Skeletal muscle satellite cell (primary cell): ENCODE results near the gene CRYBG1.
A peak's percentile ranks its signal among the peaks of the same experiment; 100 is the strongest.

ENCODE experiments used
- H3K27me3 ChIP-seq: 2 replicates; pipeline ENCODE4 v1.7.0; 2013; ENCODE audit warnings: low read length; ENCODE audit not compliant: control insufficient read depth, insufficient read depth
- H3K36me3 ChIP-seq: 2 replicates; pipeline ENCODE4 v1.7.0; 2013; ENCODE audit warnings: mild to moderate bottlenecking, control low read depth, low read length; ENCODE audit not compliant: insufficient read depth
- H3K4me1 ChIP-seq: 2 replicates; pipeline ENCODE4 v1.7.0; 2013; ENCODE audit warnings: low read length; ENCODE audit not compliant: control insufficient read depth, insufficient read depth
- H3K4me2 ChIP-seq: 2 replicates; pipeline ENCODE4 v1.7.0; 2013; ENCODE audit warnings: mild to moderate bottlenecking, low read length
- H3K4me3 ChIP-seq: 2 replicates; pipeline ENCODE4 v1.7.0; 2013; ENCODE audit warnings: low read length
- H3K9ac ChIP-seq: 2 replicates; pipeline ENCODE4 v1.7.0; 2013; ENCODE audit warnings: mild to moderate bottlenecking, low read depth, low read length, moderate library complexity
- H3K9me3 ChIP-seq: replicated peaks from 2 replicates; pipeline ENCODE4 v1.7.0; 2013; ENCODE audit warnings: mild to moderate bottlenecking, control low read depth, low read length

Gene CRYBG1

GRCh38 chr6:106490030-106490429 lies 129.5 kb downstream of the CRYBG1 start:
- Histone ChIP-seq H3K9me3 (no peaks in the 10 kb centered on the region), H3K4me2 (no peak overlapping the region), H3K36me3 (no peaks in the 10 kb centered on the region), H3K27me3 (no peaks in the 10 kb centered on the region), H3K9ac (no peak overlapping the region), H3K4me1 (peaks cover 15% of the 10 kb centered on the region), H3K4me3 (no peak overlapping the region)

- no peak overlapping the region for H3K9ac ChIP-seq
- H3K27me3 ChIP-seq = no peaks in the 10 kb centered on the region
- no peaks in the 10 kb centered on the region for H3K9me3 ChIP-seq
- no peak overlapping the region for H3K4me3 ChIP-seq
- H3K4me1 ChIP-seq = peaks cover 15% of the 10 kb centered on the region
- no peak overlapping the region for H3K4me2 ChIP-seq
- no peaks in the 10 kb centered on the region for H3K36me3 ChIP-seq
These were observed 129.9 kb downstream of the CRYBG1 start for GRCh38 chr6:106490436-106490835.

DNA sequence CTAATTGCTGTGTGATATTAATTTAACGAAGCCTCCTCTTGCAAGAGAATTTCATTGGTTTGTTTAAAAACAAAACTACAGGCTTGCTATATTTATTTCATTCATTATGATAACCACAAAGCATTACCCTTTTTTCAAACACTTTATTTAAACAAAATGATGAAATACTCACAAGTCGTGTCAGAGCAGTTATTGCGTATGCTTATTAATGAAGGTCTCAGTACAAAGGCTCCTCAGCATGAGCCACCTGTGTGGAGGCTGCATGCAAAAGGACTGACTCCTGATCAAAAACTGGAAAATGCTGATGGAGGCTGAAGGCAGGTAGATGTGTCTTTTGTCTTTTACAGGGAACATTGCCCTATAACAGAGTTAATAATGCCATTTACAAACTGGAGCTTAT lies 130.5 kb downstream of the CRYBG1 start:
- no peaks in the 10 kb centered on the region for H3K9me3 ChIP-seq
- H3K4me1 ChIP-seq = peaks cover 15% of the 10 kb centered on the region
- H3K9ac ChIP-seq = no peak overlapping the region
- H3K4me3 ChIP-seq = no peak overlapping the region
- H3K4me2 ChIP-seq = no peak overlapping the region
- H3K36me3 ChIP-seq = no peaks in the 10 kb centered on the region
- H3K27me3 ChIP-seq = no peaks in the 10 kb centered on the region

DNA sequence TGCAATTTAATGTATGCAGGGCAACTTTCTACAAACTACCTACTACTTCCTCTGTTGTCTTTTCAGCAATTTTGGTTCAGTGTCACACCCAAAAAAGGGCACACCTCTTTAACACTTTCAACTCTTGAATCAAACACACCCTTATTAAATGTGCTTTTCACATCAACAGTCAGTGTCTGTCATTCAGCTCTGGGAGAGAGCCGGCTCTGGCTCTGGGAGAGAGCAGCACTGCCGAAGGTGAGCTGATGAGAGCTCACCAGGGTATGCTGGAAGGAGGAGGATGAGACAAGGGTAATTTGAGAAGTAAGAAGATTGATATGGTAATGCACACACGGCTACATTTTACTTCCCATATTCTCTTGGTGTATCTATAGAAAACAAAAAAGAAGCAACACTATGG lies 134.5 kb downstream of the CRYBG1 start:
- no peak overlapping the region for H3K4me3 ChIP-seq
- no peak overlapping the region for H3K4me2 ChIP-seq
- H3K9me3 ChIP-seq = no peaks in the 10 kb centered on the region
- H3K4me1 ChIP-seq = peaks cover 8% of the 10 kb centered on the region
- no peaks in the 10 kb centered on the region for H3K36me3 ChIP-seq
- H3K27me3 ChIP-seq = no peaks in the 10 kb centered on the region
- no peak overlapping the region for H3K9ac ChIP-seq

DNA sequence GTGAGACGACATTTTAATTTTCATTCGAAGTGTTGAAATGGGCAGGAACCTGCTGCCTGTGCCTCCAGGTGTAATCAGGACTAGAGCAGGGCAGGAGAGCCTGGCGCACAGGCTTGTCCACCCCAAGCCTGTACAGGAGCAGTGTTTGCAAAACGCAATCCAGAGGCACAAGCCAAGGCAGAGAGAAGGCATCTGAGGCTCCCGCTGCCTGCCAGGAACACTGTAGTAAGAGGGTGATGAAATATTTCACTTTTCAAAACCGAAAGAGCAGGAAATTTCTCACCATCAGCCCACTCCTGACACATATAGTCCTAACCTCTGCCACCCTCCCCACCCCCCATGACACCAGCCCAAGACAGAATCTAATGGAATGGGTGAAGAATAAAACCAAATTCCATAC lies 136.3 kb downstream of the CRYBG1 start:
- H3K9me3 ChIP-seq = no peaks in the 10 kb centered on the region
- H3K27me3 ChIP-seq = no peaks in the 10 kb centered on the region
- H3K4me1 ChIP-seq = no peaks in the 10 kb centered on the region
- no peak overlapping the region for H3K9ac ChIP-seq
- no peaks in the 10 kb centered on the region for H3K36me3 ChIP-seq
- H3K4me2 ChIP-seq = no peak overlapping the region
- H3K4me3 ChIP-seq = no peak overlapping the region

DNA sequence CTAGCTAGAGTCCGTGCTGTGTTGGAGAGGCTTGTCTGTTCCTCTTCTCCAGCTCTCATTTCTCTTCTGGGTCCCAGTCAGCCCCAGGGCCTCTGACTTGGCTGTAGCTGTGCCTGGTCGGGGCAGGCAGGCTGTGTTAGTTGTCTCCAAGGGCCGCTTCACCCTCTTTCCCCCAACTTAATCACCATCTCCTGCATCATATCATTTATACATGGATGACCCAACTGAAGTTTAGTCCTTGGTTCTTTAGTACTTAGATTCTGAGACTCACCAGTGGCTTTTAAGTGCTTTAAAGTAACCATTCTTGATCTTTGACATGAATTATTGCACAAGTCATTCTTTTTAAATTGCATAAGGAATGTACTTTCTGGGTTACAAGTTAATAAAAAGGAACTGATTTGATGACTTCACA lies 141.4 kb downstream of the CRYBG1 start:
- H3K9ac ChIP-seq = no peak overlapping the region
- no peaks in the 10 kb centered on the region for H3K36me3 ChIP-seq
- H3K27me3 ChIP-seq = no peaks in the 10 kb centered on the region
- peaks cover 4% of the 10 kb centered on the region for H3K4me1 ChIP-seq
- no peak overlapping the region for H3K4me2 ChIP-seq
- no peak overlapping the region for H3K4me3 ChIP-seq
- H3K9me3 ChIP-seq = no peaks in the 10 kb centered on the region

DNA sequence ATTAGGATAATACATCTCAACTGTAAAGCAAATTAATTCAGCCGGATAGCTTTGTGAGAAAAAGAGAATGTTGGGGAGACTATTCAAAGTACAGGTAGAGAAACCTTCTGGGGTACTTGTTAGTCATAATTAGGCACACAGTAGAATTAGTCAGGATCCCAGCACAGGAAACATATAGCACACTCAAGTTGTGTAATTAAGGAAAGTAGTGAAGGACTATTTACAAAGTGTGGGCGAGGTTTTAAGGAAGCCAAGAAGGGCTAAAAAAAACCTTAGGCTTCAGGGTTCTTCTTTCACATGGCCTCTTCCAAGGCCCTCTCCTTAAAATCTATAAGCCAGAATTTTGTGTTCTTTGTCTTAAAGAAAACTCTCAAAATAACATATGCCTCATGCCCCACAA lies 142.0 kb downstream of the CRYBG1 start:
- H3K9me3 ChIP-seq = no peaks in the 10 kb centered on the region
- H3K36me3 ChIP-seq = no peaks in the 10 kb centered on the region
- H3K4me3 ChIP-seq = no peak overlapping the region
- peaks cover 4% of the 10 kb centered on the region for H3K4me1 ChIP-seq
- H3K27me3 ChIP-seq = no peaks in the 10 kb centered on the region
- no peak overlapping the region for H3K9ac ChIP-seq
- H3K4me2 ChIP-seq = no peak overlapping the region

GRCh38 chr6:106508277-106508676 lies 147.8 kb downstream of the CRYBG1 start:
- H3K36me3 ChIP-seq = no peaks in the 10 kb centered on the region
- H3K9ac ChIP-seq = no peak overlapping the region
- no peak overlapping the region for H3K4me2 ChIP-seq
- H3K4me1 ChIP-seq = peaks cover 21% of the 10 kb centered on the region
- H3K9me3 ChIP-seq = no peaks in the 10 kb centered on the region
- peaks cover 5% of the 10 kb centered on the region for H3K27me3 ChIP-seq
- no peak overlapping the region for H3K4me3 ChIP-seq

DNA sequence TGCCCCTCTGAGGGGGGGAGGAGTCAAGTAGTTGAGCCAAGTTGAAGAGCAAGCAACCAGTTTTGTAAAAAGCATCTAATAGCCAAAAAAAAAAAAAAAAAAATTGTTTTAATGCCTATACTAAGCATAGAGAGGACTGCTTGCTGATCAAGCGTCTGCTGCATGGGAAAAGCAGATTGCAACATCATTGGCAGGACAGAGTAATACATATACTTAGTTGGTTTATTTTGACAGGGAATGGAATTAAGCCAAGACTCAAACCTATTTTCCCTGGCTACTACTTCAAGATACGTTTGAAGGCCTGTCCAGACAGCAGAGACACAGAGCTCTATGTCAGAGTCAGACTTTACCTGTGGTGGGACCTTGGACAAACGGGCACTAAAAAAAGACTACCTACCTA lies 148.3 kb downstream of the CRYBG1 start:
- H3K36me3 ChIP-seq = no peaks in the 10 kb centered on the region
- H3K4me3 ChIP-seq = no peak overlapping the region
- no peak overlapping the region for H3K9ac ChIP-seq
- no peaks in the 10 kb centered on the region for H3K9me3 ChIP-seq
- peaks cover 5% of the 10 kb centered on the region for H3K27me3 ChIP-seq
- H3K4me1 ChIP-seq = peaks cover 25% of the 10 kb centered on the region
- no peak overlapping the region for H3K4me2 ChIP-seq

DNA sequence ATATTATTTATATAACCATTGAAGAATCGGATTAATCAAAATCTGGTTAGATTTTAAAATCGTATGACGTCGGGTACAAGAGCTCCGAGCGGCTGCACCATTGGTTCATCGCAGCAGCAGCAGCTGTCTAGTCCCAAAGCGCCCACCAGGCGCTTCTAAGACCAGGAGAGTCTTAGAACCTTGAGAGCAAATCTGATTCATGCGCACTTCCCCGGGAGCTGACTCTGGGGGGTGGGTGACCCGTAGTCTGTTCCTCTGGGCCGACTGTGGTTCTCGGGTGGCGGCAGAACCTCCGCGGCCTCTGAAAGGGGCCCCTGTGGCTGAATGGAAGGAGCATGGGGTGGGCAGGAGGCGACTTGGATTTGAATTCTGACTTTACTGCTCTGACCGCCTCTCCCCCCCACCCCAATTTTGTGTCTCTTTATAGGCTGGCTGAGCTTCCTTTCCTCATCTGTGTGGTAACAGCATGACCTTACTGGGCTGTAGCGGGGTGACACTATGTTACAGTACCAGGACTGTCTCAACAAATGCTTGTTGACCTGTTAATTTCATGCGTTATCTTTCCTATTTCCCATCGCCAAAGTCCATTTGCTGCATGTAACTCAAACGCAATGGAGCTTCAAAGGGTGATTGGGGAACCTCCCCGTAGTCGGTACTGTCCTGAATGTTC lies 149.0 kb downstream of the CRYBG1 start:
- no peak overlapping the region for H3K9ac ChIP-seq

GRCh38 chr6:106510090-106510970 lies 149.8 kb downstream of the CRYBG1 start:
- peaks cover 5% of the 10 kb centered on the region for H3K27me3 ChIP-seq
- peak overlapping the region; percentile 5 for H3K9ac ChIP-seq
- H3K4me2 ChIP-seq = peak overlapping the region; percentile 98
- H3K9me3 ChIP-seq = no peaks in the 10 kb centered on the region
- H3K4me3 ChIP-seq = peak overlapping the region; percentile 82
- no peaks in the 10 kb centered on the region for H3K36me3 ChIP-seq
- peaks cover 30% of the 10 kb centered on the region for H3K4me1 ChIP-seq

More for the DNA sequence above, 149.0 kb downstream of the CRYBG1 start:
- Histone ChIP-seq H3K4me1 (peaks cover 30% of the 10 kb centered on the region), H3K4me3 (peak overlapping the region; percentile 82), H3K36me3 (no peaks in the 10 kb centered on the region), H3K27me3 (peaks cover 5% of the 10 kb centered on the region), H3K9me3 (no peaks in the 10 kb centered on the region), H3K4me2 (peak overlapping the region; percentile 98)
